ENCODE data around the gene RHO.

GRCh38 chr3:129583289-129583688 is 54.9 kb downstream of the RHO start:
- TF ChIP-seq CTCF (IDR thresholded peaks at IDR 0.05) (no peak), POLR2A (IDR thresholded peaks at IDR 0.05) (no peak)
